Peyer's patch (tissue), 4 donors: ENCODE results near the gene SSH2. TPM values are rescaled to one million over a fixed set of nuclear protein-coding genes. Genes with fewer than 3 reads are reported as not detected.

ENCODE experiments used
- DNase-seq, 3 donors: peaks; one replicate each; pipeline ENCODE4 v3.0.0-alpha.2; 2017 to 2019
- H3K27ac ChIP-seq, 4 donors: fragments of 200-600 bp; sonication (generic); one replicate each; pipeline ENCODE4 v1.5.1; 2016 to 2019
- H3K27me3 ChIP-seq, 2 donors: fragments of 200-600 bp; sonication (generic); one replicate each; pipeline ENCODE4 v1.5.1; 2019
- H3K36me3 ChIP-seq, 3 donors: fragments of 200-600 bp; sonication (generic); one replicate each; pipeline ENCODE4 v1.5.1; 2016 to 2019
- H3K4me1 ChIP-seq, 4 donors: fragments of 200-600 bp; sonication (generic); one replicate each; pipeline ENCODE4 v1.5.1; 2016 to 2019
- H3K4me3 ChIP-seq, 4 donors: fragments of 200-600 bp; sonication (generic); 1 replicate in 3 of 4; 2 replicates in 1 of 4; pipeline ENCODE4 v1.5.1; 2016 to 2019; ENCODE audit warnings: mild to moderate bottlenecking in 1 of 4
- H3K9me3 ChIP-seq, 4 donors: fragments of 200-600 bp; sonication (generic); one replicate each; pipeline ENCODE4 v1.5.1; 2016 to 2019; ENCODE audit warnings: mild to moderate bottlenecking in 1 of 4
- POLR2A ChIP-seq, 2 donors: fragments of 450-650 bp; IDR thresholded peaks; one replicate each; pipeline ENCODE4 v1.5.1; 2017; ENCODE audit warnings: antibody characterized with exemption in 2 of 2, mild to moderate bottlenecking in 2 of 2, moderate library complexity in 2 of 2
- total RNA-seq, 4 donors: library from RNA; depleted of rRNA; stranded (reverse); fragments of >200 nt; gene quantifications; one replicate each; pipeline ENCODE4 v1.1.0, GENCODE V29; 2016
- TF ChIP-seq, protein P1 (sequence below), 6 experiments: fragments of 450-650 bp in 4 of 6; fragments of 200-600 bp in 2 of 6; sonication (generic) in 1 of 6; IDR thresholded peaks; one replicate each; pipeline ENCODE4 v1.5.1; 2017 to 2019; ENCODE audit warnings: antibody characterized with exemption in 6 of 6, mild to moderate bottlenecking in 3 of 6, moderate library complexity in 1 of 6

SSH2 gene
- total RNA-seq, 4 donors from 2014 or later = 45.4 to 139 (median 58.2) TPM

DNA sequence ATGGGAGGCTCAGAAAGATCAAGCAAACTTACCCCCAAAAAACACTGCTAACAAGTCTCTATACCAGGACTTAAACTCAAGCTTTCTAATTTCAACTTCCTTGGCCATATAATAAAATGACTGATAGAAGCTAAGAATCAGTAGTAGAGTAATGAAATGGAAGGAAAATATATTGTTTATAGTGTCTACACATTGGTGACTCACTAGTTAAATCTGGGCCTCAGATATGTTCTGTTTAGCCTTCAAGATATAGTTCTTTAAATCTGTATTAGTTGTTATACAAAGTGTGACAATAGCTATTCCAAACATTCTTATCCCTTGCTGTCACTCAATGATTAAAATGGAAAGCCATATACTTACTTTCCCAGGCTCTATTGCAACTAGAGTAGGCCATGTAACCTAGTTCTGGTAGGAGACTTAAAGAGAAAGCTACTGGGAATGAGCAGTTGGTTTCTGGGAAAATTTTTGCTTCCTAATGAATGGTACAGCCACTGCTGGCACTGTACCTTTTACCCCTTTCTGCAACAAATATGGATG is 18.3 kb downstream of the SSH2 start:
- Histone ChIP-seq H3K9me3 (no peaks in the 10 kb centered on the region), H3K27me3 (no peaks in the 10 kb centered on the region), H3K36me3 (no peaks in the 10 kb centered on the region), H3K4me1 (no peaks in the 10 kb centered on the region), H3K27ac (no peak overlapping the region), H3K4me3 (no peak overlapping the region)
- TF ChIP-seq, protein P1, sequence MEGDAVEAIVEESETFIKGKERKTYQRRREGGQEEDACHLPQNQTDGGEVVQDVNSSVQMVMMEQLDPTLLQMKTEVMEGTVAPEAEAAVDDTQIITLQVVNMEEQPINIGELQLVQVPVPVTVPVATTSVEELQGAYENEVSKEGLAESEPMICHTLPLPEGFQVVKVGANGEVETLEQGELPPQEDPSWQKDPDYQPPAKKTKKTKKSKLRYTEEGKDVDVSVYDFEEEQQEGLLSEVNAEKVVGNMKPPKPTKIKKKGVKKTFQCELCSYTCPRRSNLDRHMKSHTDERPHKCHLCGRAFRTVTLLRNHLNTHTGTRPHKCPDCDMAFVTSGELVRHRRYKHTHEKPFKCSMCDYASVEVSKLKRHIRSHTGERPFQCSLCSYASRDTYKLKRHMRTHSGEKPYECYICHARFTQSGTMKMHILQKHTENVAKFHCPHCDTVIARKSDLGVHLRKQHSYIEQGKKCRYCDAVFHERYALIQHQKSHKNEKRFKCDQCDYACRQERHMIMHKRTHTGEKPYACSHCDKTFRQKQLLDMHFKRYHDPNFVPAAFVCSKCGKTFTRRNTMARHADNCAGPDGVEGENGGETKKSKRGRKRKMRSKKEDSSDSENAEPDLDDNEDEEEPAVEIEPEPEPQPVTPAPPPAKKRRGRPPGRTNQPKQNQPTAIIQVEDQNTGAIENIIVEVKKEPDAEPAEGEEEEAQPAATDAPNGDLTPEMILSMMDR (IDR thresholded peaks at IDR 0.05) = no peak
- no peak for TF ChIP-seq POLR2A (IDR thresholded peaks at IDR 0.05)
- no peak for DNase-seq

DNA sequence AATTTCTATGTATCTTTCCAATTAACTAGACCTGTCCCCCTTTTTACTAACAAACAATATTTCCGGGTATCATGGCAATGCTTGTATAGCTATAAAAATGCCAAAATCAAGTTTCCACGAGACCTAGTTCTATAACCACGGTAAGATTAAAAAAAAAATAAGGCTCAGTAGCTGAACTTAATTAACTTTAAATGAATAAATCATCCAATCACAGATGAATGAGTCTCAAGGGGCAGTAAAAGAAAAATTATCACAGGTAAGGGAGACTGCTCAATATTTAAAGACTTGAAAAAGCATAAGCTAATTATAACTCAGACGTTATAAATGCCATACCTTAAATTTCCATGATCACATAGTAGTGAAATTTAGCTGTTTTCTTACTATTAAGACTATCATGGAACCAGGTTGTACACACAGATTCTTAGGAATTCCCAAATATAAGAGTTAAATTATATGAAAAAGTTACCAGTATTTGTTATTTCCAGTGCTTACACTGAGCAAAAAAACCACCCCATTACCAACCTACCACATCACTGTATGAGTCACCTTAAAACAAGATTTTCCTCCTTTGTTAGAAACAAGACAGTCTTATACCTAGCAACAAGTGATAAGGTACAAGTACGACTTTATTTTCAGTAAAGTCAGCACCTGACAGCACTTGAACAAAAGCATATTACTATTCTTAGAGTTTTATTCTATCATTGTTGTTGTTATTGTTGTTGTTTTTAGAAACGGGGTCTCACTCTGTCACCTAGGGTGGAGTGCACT is 20.6 kb downstream of the SSH2 start:
- DNase-seq = no peak
- Histone ChIP-seq H3K27ac (no peak overlapping the region), H3K36me3 (no peaks in the 10 kb centered on the region), H3K9me3 (no peaks in the 10 kb centered on the region), H3K4me1 (no peaks in the 10 kb centered on the region), H3K4me3 (no peak overlapping the region), H3K27me3 (no peaks in the 10 kb centered on the region)
- TF ChIP-seq, protein P1 (IDR thresholded peaks at IDR 0.05) = no peak
- no peak for TF ChIP-seq POLR2A (IDR thresholded peaks at IDR 0.05)

DNA sequence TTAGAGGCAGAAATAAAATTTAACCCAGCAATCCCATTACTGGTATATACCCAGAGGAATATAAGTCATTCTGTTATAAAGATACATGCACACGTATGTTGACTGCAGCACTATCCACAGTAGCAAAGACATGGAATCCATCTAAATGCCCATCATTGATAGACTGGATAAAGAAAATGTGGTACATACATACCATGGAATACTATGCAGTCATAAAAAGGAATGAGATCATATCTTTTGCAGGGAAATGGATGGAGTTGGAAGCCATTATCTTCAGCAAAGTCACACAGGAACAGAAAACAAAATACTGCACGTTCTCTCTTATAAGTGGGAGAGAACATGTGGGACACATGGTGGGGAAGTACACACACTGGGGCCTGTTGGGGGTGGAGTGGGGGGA is 23.1 kb downstream of the SSH2 start:
- Histone ChIP-seq H3K4me3 (no peak overlapping the region), H3K9me3 (no peaks in the 10 kb centered on the region), H3K4me1 (no peaks in the 10 kb centered on the region), H3K27ac (no peak overlapping the region), H3K27me3 (no peaks in the 10 kb centered on the region), H3K36me3 (no peaks in the 10 kb centered on the region)
- DNase-seq = no peak
- TF ChIP-seq, protein P1 (IDR thresholded peaks at IDR 0.05) = no peak
- no peak for TF ChIP-seq POLR2A (IDR thresholded peaks at IDR 0.05)

DNA sequence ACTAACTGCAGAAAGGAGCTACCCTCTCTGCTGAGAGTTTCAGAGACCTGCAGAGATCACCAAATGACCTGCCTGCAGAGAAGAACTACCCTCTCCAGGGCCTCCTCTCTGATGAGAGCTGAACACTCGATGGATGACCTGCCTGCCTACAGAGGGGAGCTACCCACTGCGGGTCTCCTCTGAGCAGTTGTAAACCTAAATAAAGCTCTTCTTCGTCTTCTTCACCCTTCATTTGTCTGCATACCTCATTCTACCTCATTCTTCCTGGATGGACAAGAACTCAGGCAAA is 24.2 kb downstream of the SSH2 start:
- Histone ChIP-seq H3K27me3 (no peaks in the 10 kb centered on the region), H3K9me3 (no peaks in the 10 kb centered on the region), H3K27ac (no peak overlapping the region), H3K4me3 (no peak overlapping the region), H3K36me3 (no peaks in the 10 kb centered on the region), H3K4me1 (no peaks in the 10 kb centered on the region)
- TF ChIP-seq POLR2A (IDR thresholded peaks at IDR 0.05) = no peak
- TF ChIP-seq, protein P1 (IDR thresholded peaks at IDR 0.05) = no peak
- DNase-seq = no peak

DNA sequence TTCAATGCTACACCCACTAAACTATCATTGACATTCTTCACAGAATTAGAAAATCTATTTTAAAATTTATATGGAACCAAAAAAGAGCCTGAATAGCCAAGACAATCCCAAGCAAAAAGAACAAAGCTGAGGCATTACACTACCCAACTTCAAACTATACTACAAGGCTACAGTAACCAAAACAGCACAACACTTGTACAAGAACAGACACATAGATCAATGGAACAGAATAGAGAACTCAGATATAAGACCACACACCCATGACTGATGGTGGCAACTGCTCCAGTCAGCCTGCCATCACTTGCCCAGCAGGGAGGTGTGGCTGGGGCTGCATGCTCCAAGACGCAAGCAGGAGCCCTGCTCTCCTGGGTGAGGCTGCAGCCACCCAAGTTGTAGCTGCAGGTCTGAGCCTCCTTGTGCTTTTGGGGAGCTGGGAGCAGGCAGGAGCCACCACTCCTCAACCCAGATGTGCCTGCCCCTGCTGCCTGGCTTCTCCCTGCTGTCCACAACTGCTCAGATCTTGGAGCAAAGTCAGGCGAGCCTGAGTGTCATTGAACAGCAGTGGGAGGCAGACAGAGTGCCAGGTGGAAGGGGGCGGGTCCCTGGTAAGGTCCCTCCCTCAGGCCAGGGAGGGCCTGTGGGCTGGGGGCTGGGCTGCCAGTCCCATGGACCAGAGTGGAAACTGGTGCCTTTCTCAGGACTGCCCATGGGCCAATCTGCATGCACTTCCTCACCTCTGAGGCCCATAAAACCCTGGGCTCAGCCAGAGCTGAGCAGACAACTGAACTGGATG is 24.7 kb downstream of the SSH2 start:
- no peaks in the 10 kb centered on the region for H3K36me3 ChIP-seq
- DNase-seq = no peak
- no peak overlapping the region for H3K27ac ChIP-seq
- no peaks in the 10 kb centered on the region for H3K9me3 ChIP-seq
- TF ChIP-seq, protein P1 (IDR thresholded peaks at IDR 0.05) = no peak
- TF ChIP-seq POLR2A (IDR thresholded peaks at IDR 0.05) = no peak
- no peak overlapping the region for H3K4me3 ChIP-seq
- no peaks in the 10 kb centered on the region for H3K4me1 ChIP-seq
- no peaks in the 10 kb centered on the region for H3K27me3 ChIP-seq
